Endodermal cell (in vitro differentiated cells): Measurements from ENCODE around the gene CENPT. TPM values are rescaled to one million over a fixed set of nuclear protein-coding genes. Genes with fewer than 3 reads are reported as not detected.
A peak's percentile ranks its signal among the peaks of the same experiment; 100 is the strongest.

Experiments
- DNase-seq: peaks from one replicate; pipeline ENCODE4 v3.0.0-alpha.2; 2017
- H3K27ac ChIP-seq: 2 replicates; pipeline ENCODE4 v1.5.1; 2013; ENCODE audit warnings: mild to moderate bottlenecking, low read depth, low read length, moderate library complexity
- H3K27me3 ChIP-seq: 2 replicates; pipeline ENCODE4 v1.6.1; 2013; ENCODE audit warnings: mild to moderate bottlenecking, low read length, moderate library complexity; ENCODE audit not compliant: insufficient read depth, control insufficient read depth, poor library complexity, severe bottlenecking
- H3K36me3 ChIP-seq: 2 replicates; pipeline ENCODE4 v1.7.0; 2013; ENCODE audit warnings: mild to moderate bottlenecking, low read length, moderate library complexity; ENCODE audit not compliant: control insufficient read depth, insufficient read depth
- H3K4me1 ChIP-seq: one replicate; pipeline ENCODE4 v1.7.0; 2013; ENCODE audit warnings: low read length; ENCODE audit not compliant: control insufficient read depth, insufficient read depth
- H3K4me3 ChIP-seq: 2 replicates; pipeline ENCODE4 v1.5.1; 2013; ENCODE audit warnings: mild to moderate bottlenecking, low read length, moderate library complexity
- H3K9ac ChIP-seq: 2 replicates; pipeline ENCODE4 v1.6.1; 2013; ENCODE audit warnings: mild to moderate bottlenecking, low read length, moderate library complexity; ENCODE audit not compliant: poor library complexity, severe bottlenecking; ENCODE audit errors: extremely low read depth
- H3K9me3 ChIP-seq: 2 replicates; pipeline ENCODE4 v1.6.1; 2013; ENCODE audit warnings: mild to moderate bottlenecking, low read length, moderate library complexity; ENCODE audit not compliant: control insufficient read depth
- H3K27ac Mint-ChIP-seq: 2 replicates; pipeline ENCODE4 v1.8.0; 2020; ENCODE audit warnings: mixed read lengths
- H3K27me3 Mint-ChIP-seq: 2 replicates; pipeline ENCODE4 v1.8.0; 2021; ENCODE audit warnings: mild to moderate bottlenecking, mixed read lengths; ENCODE audit not compliant: insufficient read depth
- H3K36me3 Mint-ChIP-seq: 2 replicates; pipeline ENCODE4 v1.8.0; 2020; ENCODE audit warnings: low read depth, mixed read lengths
- H3K4me1 Mint-ChIP-seq: 2 replicates; pipeline ENCODE4 v1.8.0; 2020; ENCODE audit warnings: mixed read lengths
- H3K4me3 Mint-ChIP-seq: 2 replicates; pipeline ENCODE4 v1.8.0; 2020; ENCODE audit warnings: mild to moderate bottlenecking, moderate library complexity, mixed read lengths
- H3K9me3 Mint-ChIP-seq: 2 replicates; pipeline ENCODE4 v1.8.0; 2020; ENCODE audit warnings: mild to moderate bottlenecking, mixed read lengths
- CTCF ChIP-seq: fragments of 200-600 bp; sonication (generic); conservative IDR thresholded peaks from 2 replicates; pipeline ENCODE4 v1.5.0; 2021; ENCODE audit warnings: antibody characterized with exemption, mild to moderate bottlenecking
- WGBS, 2 experiments: methylation state at CpG; one replicate each; pipeline versions ENCODE4 v1.1.5 to v1.1.7; 2013; ENCODE audit warnings: missing lambda C conversion rate in 2 of 2, mixed read lengths in 1 of 2; ENCODE audit not compliant: insufficient coverage in 1 of 2, insufficient read length in 1 of 2; 5-methylcytosine and 5-hydroxymethylcytosine counted together
- total RNA-seq, 2 donors: library from RNA; stranded (reverse); fragmentation: NEBNext Ultra II Directional in 1 of 2; extraction: Animal tissue kit (Norgen Biotek cat#: 25700) in 1 of 2; gene quantifications; 2 replicates in 1 of 2; 3 replicates in 1 of 2; pipeline ENCODE4 v1.2.1, GENCODE V29; 2021

CENPT gene
- total RNA-seq, 2 donors from 2014 or later: 43.7 to 57.2 TPM

- 84 to 85% methylated on average over 4 of the region's 4 CpGs for WGBS, 2 experiments
- Mint-ChIP-seq H3K36me3 (peaks cover 9% of the 10 kb centered on the region), H3K4me1 (peaks cover 47% of the 10 kb centered on the region), H3K27ac (no peak overlapping the region), H3K27me3 (no peaks in the 10 kb centered on the region), H3K4me3 (peak overlapping the region; percentile 85), H3K9me3 (no peaks in the 10 kb centered on the region)
- Histone ChIP-seq H3K27ac (no peak overlapping the region), H3K9ac (no peak overlapping the region), H3K27me3 (no peaks in the 10 kb centered on the region), H3K4me1 (peaks cover 22% of the 10 kb centered on the region), H3K36me3 (peaks cover 11% of the 10 kb centered on the region), H3K9me3 (no peaks in the 10 kb centered on the region), H3K4me3 (peak overlapping the region; percentile 90)
- TF ChIP-seq CTCF: peak; percentile 22
- DNase-seq: no peak
Measured at GRCh38 chr16:67844497-67844896, 3.0 kb downstream of the CENPT start.

- no peak for DNase-seq
- Histone ChIP-seq H3K36me3 (peaks cover 4% of the 10 kb centered on the region), H3K4me1 (peaks cover 22% of the 10 kb centered on the region), H3K4me3 (peak overlapping the region; percentile 90), H3K27ac (no peak overlapping the region), H3K27me3 (no peaks in the 10 kb centered on the region), H3K9me3 (no peaks in the 10 kb centered on the region), H3K9ac (no peak overlapping the region)
- peaks cover 44% of the 10 kb centered on the region for H3K4me1 Mint-ChIP-seq
- H3K9me3 Mint-ChIP-seq: no peaks in the 10 kb centered on the region
- peak overlapping the region; percentile 92 for H3K27ac Mint-ChIP-seq
- no peaks in the 10 kb centered on the region for H3K27me3 Mint-ChIP-seq
- TF ChIP-seq CTCF: no peak
- peaks cover 2% of the 10 kb centered on the region for H3K36me3 Mint-ChIP-seq
- H3K4me3 Mint-ChIP-seq: peak overlapping the region; percentile 85
- WGBS, 2 experiments: 38 to 39% methylated on average over 11 of the region's 11 CpGs
Measured at GRCh38 chr16:67843343-67843765, 4.1 kb downstream of the CENPT start.

- H3K9me3 Mint-ChIP-seq: no peaks in the 10 kb centered on the region
- WGBS, 2 experiments: 2 to 5% methylated on average over 25 to 67 of the region's 67 CpGs
- peak overlapping the region; percentile 85 for H3K4me3 Mint-ChIP-seq
- no peaks in the 10 kb centered on the region for H3K27me3 Mint-ChIP-seq
- H3K4me1 Mint-ChIP-seq: peaks cover 39% of the 10 kb centered on the region
- no peaks in the 10 kb centered on the region for H3K36me3 Mint-ChIP-seq
- peak overlapping the region; percentile 92 for H3K27ac Mint-ChIP-seq
- Histone ChIP-seq H3K27ac (peak overlapping the region; percentile 52), H3K27me3 (no peaks in the 10 kb centered on the region), H3K4me1 (peaks cover 22% of the 10 kb centered on the region), H3K36me3 (peaks cover 4% of the 10 kb centered on the region), H3K4me3 (peak overlapping the region; percentile 90), H3K9me3 (no peaks in the 10 kb centered on the region), H3K9ac (peak overlapping the region; percentile 45)
- TF ChIP-seq CTCF: peak; percentile 59
- DNase-seq: peak; percentile 85
Measured at GRCh38 chr16:67842509-67843342, 4.8 kb downstream of the CENPT start.
